CD8-positive, alpha-beta memory T cell (primary cell): ENCODE data around the gene ALAD. TPM values are rescaled to one million over a fixed set of nuclear protein-coding genes. Genes with fewer than 3 reads are reported as not detected.
"Not testable (repeated sequence)": the region's sequence is repeated elsewhere in the genome, so short reads cannot be mapped to it uniquely, and the experiment has no call there.

Experiments
- CTCF ChIA-PET: fragments of 350-600 bp; sonication (Branson Sonifier 250); formaldehyde crosslinking; loops from one replicate; lab custom pipeline; 2021; ENCODE audit warnings: antibody characterized with exemption; lab: Charles Lee
- POLR2A ChIA-PET: fragments of 350-600 bp; sonication (Branson Sonifier 250); formaldehyde crosslinking; loops from one replicate; lab custom pipeline; 2021; ENCODE audit warnings: antibody characterized with exemption; lab: Charles Lee
- DNase-seq, 5 donors: peaks; one replicate each; pipeline versions ENCODE4 v3.0.0 to v3.0.0-alpha.2; 2020 to 2022; ENCODE audit warnings: mixed read lengths in 1 of 5
- H3K27ac ChIP-seq: one replicate; pipeline ENCODE4 v1.7.0; 2013; ENCODE audit warnings: low read depth, mild to moderate bottlenecking, low read length, moderate library complexity
- H3K27me3 ChIP-seq: 2 replicates; pipeline ENCODE4 v1.7.0; 2013; ENCODE audit warnings: low read length, mild to moderate bottlenecking; ENCODE audit not compliant: insufficient read depth, poor library complexity, severe bottlenecking
- H3K36me3 ChIP-seq: 2 replicates; pipeline ENCODE4 v1.7.0; 2013; ENCODE audit warnings: mild to moderate bottlenecking, low read length, moderate library complexity; ENCODE audit not compliant: insufficient read depth
- H3K4me1 ChIP-seq: 2 replicates; pipeline ENCODE4 v1.7.0; 2013; ENCODE audit warnings: mild to moderate bottlenecking, low read length, moderate library complexity; ENCODE audit not compliant: insufficient read depth
- H3K4me3 ChIP-seq: 2 replicates; pipeline ENCODE4 v1.7.0; 2013; ENCODE audit warnings: mild to moderate bottlenecking, low read length
- H3K9me3 ChIP-seq: 2 replicates; pipeline ENCODE4 v1.7.0; 2013; ENCODE audit warnings: mild to moderate bottlenecking, low read length
- H3K27ac Mint-ChIP-seq, 8 donors: one replicate each; pipeline ENCODE4 v1.8.0; 2020 to 2021; ENCODE audit warnings: mixed read lengths in 8 of 8, mild to moderate bottlenecking in 6 of 8, inconsistent platforms in 3 of 8, moderate library complexity in 3 of 8
- H3K27me3 Mint-ChIP-seq, 2 donors: one replicate each; pipeline ENCODE4 v1.8.0; 2020 to 2021; ENCODE audit warnings: mixed read lengths in 2 of 2, mild to moderate bottlenecking in 1 of 2, moderate library complexity in 1 of 2
- H3K36me3 Mint-ChIP-seq, 3 donors: one replicate each; pipeline ENCODE4 v1.8.0; 2020 to 2021; ENCODE audit warnings: mixed read lengths in 3 of 3, inconsistent platforms in 1 of 3, mild to moderate bottlenecking in 1 of 3
- H3K4me1 Mint-ChIP-seq, 3 donors: one replicate each; pipeline ENCODE4 v1.8.0; 2020 to 2021; ENCODE audit warnings: mixed read lengths in 3 of 3, inconsistent platforms in 1 of 3, mild to moderate bottlenecking in 1 of 3
- H3K4me3 Mint-ChIP-seq, 7 donors: one replicate each; pipeline ENCODE4 v1.8.0; 2020 to 2021; ENCODE audit warnings: mixed read lengths in 7 of 7, mild to moderate bottlenecking in 6 of 7, moderate library complexity in 4 of 7, inconsistent platforms in 2 of 7
- H3K9me3 Mint-ChIP-seq, 5 donors: one replicate each; pipeline ENCODE4 v1.8.0; 2020 to 2022; ENCODE audit warnings: mixed read lengths in 5 of 5, mild to moderate bottlenecking in 3 of 5, moderate library complexity in 2 of 5, inconsistent platforms in 1 of 5
- polyA plus RNA-seq: library from polyadenylated mRNA; unstranded; fragments of 300-500 nt; fragmentation: Illumina TruSeq; gene quantifications from one replicate; pipeline ENCODE4 v1.2.3, GENCODE V29; 2021
- total RNA-seq, 2 experiments: library from RNA; stranded (reverse); gene quantifications; one replicate each; pipeline ENCODE4 v1.2.3, GENCODE V29; 2021

Gene ALAD
- total and polyA plus RNA-seq, 3 experiments from 2014 or later = 22.1 to 22.8 (median 22.3) TPM

- H3K4me3 ChIP-seq = peak overlapping the region; percentile 82
- Mint-ChIP-seq H3K4me3 (peak overlapping the region; percentile 90 to 99 (median 97)), H3K9me3 (no peaks in the 10 kb centered on the region), H3K27ac (peak overlapping the region; percentile 92 to 100 (median 98)), H3K27me3 (peaks cover 0 to 3% of the 10 kb centered on the region in 2 donors), H3K4me1 (peaks cover 28 to 41% (median 34%) of the 10 kb centered on the region in 3 donors), H3K36me3 (peaks cover 0 to 38% (median 11%) of the 10 kb centered on the region in 3 donors)
- H3K9me3 ChIP-seq = no peaks in the 10 kb centered on the region
- no peaks in the 10 kb centered on the region for H3K36me3 ChIP-seq
- H3K27ac ChIP-seq = peak overlapping the region; percentile 91
- H3K27me3 ChIP-seq = no peaks in the 10 kb centered on the region
- peaks cover 20% of the 10 kb centered on the region for H3K4me1 ChIP-seq
- no peak for DNase-seq
- ChIA-PET CTCF (interaction anchor here (0.8 to 3.1 kb wide), 9 partner anchors 9 to 248 kb away, joined by 4 to 33 read pairs (median 4); partner anchors contain the start of genes ALAD, CDC26, PRPF4 and WDR31), POLR2A (interaction anchor here (0.6 to 2.5 kb wide), 10 partner anchors 9 to 189 kb away, joined by 3 to 19 read pairs (median 6); partner anchors contain the start of genes ALAD, CDC26, FKBP15 and HDHD3)
Observed at GRCh38 chr9:113409883-113410206, 8.8 kb upstream of the ALAD start.

GRCh38 chr9:113409481-113409880 is 8.4 kb upstream of the ALAD start:
- Mint-ChIP-seq H3K9me3 (no peaks in the 10 kb centered on the region), H3K4me3 (peak overlapping the region; percentile 90 to 99 (median 97)), H3K27ac (peak overlapping the region; percentile 92 to 100 (median 98)), H3K4me1 (peaks cover 28 to 41% (median 34%) of the 10 kb centered on the region in 3 donors), H3K36me3 (peaks cover 0 to 38% (median 11%) of the 10 kb centered on the region in 3 donors), H3K27me3 (peaks cover 0 to 3% of the 10 kb centered on the region in 2 donors)
- ChIA-PET POLR2A (interaction anchor here (0.9 to 2.5 kb wide), 8 partner anchors 8 to 170 kb away, joined by 3 to 19 read pairs (median 8); partner anchors contain the start of genes ALAD, CDC26, HDHD3 and PRPF4), CTCF (interaction anchor here (0.8 to 3.1 kb wide), 8 partner anchors 9 to 248 kb away, joined by 4 to 33 read pairs (median 5); partner anchors contain the start of genes ALAD, CDC26, PRPF4 and WDR31)
- DNase-seq = no peak
- H3K4me3 ChIP-seq = peak overlapping the region; percentile 82
- no peaks in the 10 kb centered on the region for H3K9me3 ChIP-seq
- peaks cover 20% of the 10 kb centered on the region for H3K4me1 ChIP-seq
- peak overlapping the region; percentile 91 for H3K27ac ChIP-seq
- no peaks in the 10 kb centered on the region for H3K27me3 ChIP-seq
- H3K36me3 ChIP-seq = no peaks in the 10 kb centered on the region

GRCh38 chr9:113406873-113407511 is 5.9 kb upstream of the ALAD start:
- CTCF ChIA-PET = interaction anchor here (1.1 to 9.0 kb wide), 4 partner anchors 31 to 172 kb away, joined by 3 to 62 read pairs (median 5); partner anchors contain the start of genes CDC26, HDHD3, PRPF4 and WDR31
- H3K27ac Mint-ChIP-seq = peak overlapping the region; percentile 39 to 97 (median 90)
- H3K9me3 Mint-ChIP-seq, H3K27me3 Mint-ChIP-seq, H3K4me3 ChIP-seq, H3K27ac ChIP-seq, H3K27me3 ChIP-seq, H3K36me3 ChIP-seq, POLR2A ChIA-PET, H3K9me3 ChIP-seq: not testable (repeated sequence)
- peaks cover 26 to 41% (median 35%) of the 10 kb centered on the region in 3 donors for H3K4me1 Mint-ChIP-seq
- peak; percentile 40 to 74 (median 53) for DNase-seq
- H3K36me3 Mint-ChIP-seq = peaks cover 0 to 38% (median 11%) of the 10 kb centered on the region in 3 donors
- peak overlapping the region in 6 of 7 donors; percentile 35 to 90 (median 56) for H3K4me3 Mint-ChIP-seq
- peaks cover 20% of the 10 kb centered on the region for H3K4me1 ChIP-seq

GRCh38 chr9:113406353-113406752 is 5.3 kb upstream of the ALAD start:
- H3K27me3 Mint-ChIP-seq, POLR2A ChIA-PET: not testable (repeated sequence)

GRCh38 chr9:113403646-113404045 is 2.6 kb upstream of the ALAD start:
- peak overlapping the region in 1 of 8 donors; percentile 4 for H3K27ac Mint-ChIP-seq
- peak overlapping the region in 1 of 7 donors; percentile 12 for H3K4me3 Mint-ChIP-seq
- no peaks in the 10 kb centered on the region for H3K9me3 Mint-ChIP-seq
- H3K9me3 ChIP-seq = no peaks in the 10 kb centered on the region
- no peak overlapping the region for H3K4me3 ChIP-seq
- H3K36me3 Mint-ChIP-seq = peaks cover 0 to 21% (median 7%) of the 10 kb centered on the region in 3 donors
- peaks cover 26% of the 10 kb centered on the region for H3K4me1 ChIP-seq
- H3K27ac ChIP-seq = no peak overlapping the region
- ChIA-PET POLR2A (no interaction called here), CTCF (interaction anchor here (1.0 to 9.0 kb wide), 4 partner anchors 128 to 254 kb away, joined by 3 to 62 read pairs (median 16); partner anchors contain the start of genes CDC26 and PRPF4)
- no peak for DNase-seq
- H3K27me3 ChIP-seq = no peaks in the 10 kb centered on the region
- H3K36me3 ChIP-seq = no peaks in the 10 kb centered on the region
- peaks cover 30 to 49% (median 33%) of the 10 kb centered on the region in 3 donors for H3K4me1 Mint-ChIP-seq
- no peaks in the 10 kb centered on the region for H3K27me3 Mint-ChIP-seq

More at GRCh38 chr9:113406353-113406752, 5.3 kb upstream of the ALAD start:
- peaks cover 21% of the 10 kb centered on the region for H3K4me1 ChIP-seq
- H3K4me3 Mint-ChIP-seq, H3K36me3 ChIP-seq, H3K27ac ChIP-seq, DNase-seq, H3K9me3 ChIP-seq, H3K27me3 ChIP-seq, H3K9me3 Mint-ChIP-seq, H3K4me3 ChIP-seq: not testable (repeated sequence)
- CTCF ChIA-PET = interaction anchor here (1.1 to 9.0 kb wide), 4 partner anchors 30 to 251 kb away, joined by 3 to 62 read pairs (median 5); partner anchors contain the start of genes CDC26, HDHD3, PRPF4 and WDR31
- Mint-ChIP-seq H3K4me1 (peaks cover 31 to 47% (median 40%) of the 10 kb centered on the region in 3 donors), H3K36me3 (peaks cover 0 to 38% (median 11%) of the 10 kb centered on the region in 3 donors), H3K27ac (peak overlapping the region in 5 of 8 donors; percentile 41 to 97 (median 92))

- Mint-ChIP-seq H3K4me1 (peaks cover 19 to 37% (median 19%) of the 10 kb centered on the region in 3 donors), H3K27ac (peak overlapping the region in 5 of 8 donors; percentile 24 to 70 (median 45)), H3K27me3 (peaks cover 0 to 2% of the 10 kb centered on the region in 2 donors), H3K9me3 (no peaks in the 10 kb centered on the region), H3K4me3 (peak overlapping the region; percentile 70 to 99 (median 86)), H3K36me3 (peaks cover 0 to 14% (median 3%) of the 10 kb centered on the region in 3 donors)
- POLR2A ChIA-PET = interaction anchor here (1.7 kb wide), 1 partner anchor 50 kb away, joined by 4 read pairs; the partner anchor contains the start of gene BSPRY
- H3K27ac ChIP-seq = no peak overlapping the region
- H3K27me3 ChIP-seq = no peaks in the 10 kb centered on the region
- H3K36me3 ChIP-seq = no peaks in the 10 kb centered on the region
- no peak for DNase-seq
- CTCF ChIA-PET = interaction anchor here (1.2 to 2.7 kb wide), 5 partner anchors 9 to 249 kb away, joined by 3 to 33 read pairs (median 4); partner anchors contain the start of genes C9orf43, HDHD3, POLE3 and SLC31A2
- peak overlapping the region; percentile 52 for H3K4me3 ChIP-seq
- no peaks in the 10 kb centered on the region for H3K9me3 ChIP-seq
- H3K4me1 ChIP-seq = peaks cover 16% of the 10 kb centered on the region
Observed at GRCh38 chr9:113399646-113400200, 1.4 kb downstream of the ALAD start.

- ChIA-PET POLR2A (interaction anchor here (1.7 kb wide), 1 partner anchor 49 kb away, joined by 4 read pairs; the partner anchor contains the start of gene BSPRY), CTCF (interaction anchor here (1.2 to 1.5 kb wide), 2 partner anchors 8 to 259 kb away, joined by 4 read pairs; no protein-coding TSS in a partner anchor)
- Mint-ChIP-seq H3K36me3 (peaks cover 0 to 16% (median 3%) of the 10 kb centered on the region in 3 donors), H3K27ac (peak overlapping the region in 2 of 8 donors; percentile 17 to 38), H3K9me3 (no peaks in the 10 kb centered on the region), H3K4me3 (peak overlapping the region in 4 of 7 donors; percentile 78 to 92 (median 82)), H3K27me3 (peaks cover 0 to 2% of the 10 kb centered on the region in 2 donors), H3K4me1 (peaks cover 19 to 37% (median 19%) of the 10 kb centered on the region in 3 donors)
- no peaks in the 10 kb centered on the region for H3K9me3 ChIP-seq
- H3K4me1 ChIP-seq = peaks cover 16% of the 10 kb centered on the region
- no peaks in the 10 kb centered on the region for H3K27me3 ChIP-seq
- no peak for DNase-seq
- H3K4me3 ChIP-seq = no peak overlapping the region
- H3K27ac ChIP-seq = no peak overlapping the region
- no peaks in the 10 kb centered on the region for H3K36me3 ChIP-seq
Observed at GRCh38 chr9:113398796-113399195, 2.3 kb downstream of the ALAD start.
